Astrocyte of the cerebellum (primary cell): ENCODE data around the gene USB1.
"Not testable (repeated sequence)": the region's sequence is repeated elsewhere in the genome, so short reads cannot be mapped to it uniquely, and the experiment has no call there.

Experiments
- DNase-seq: peaks from one replicate; pipeline ENCODE4 v3.0.0-alpha.2; 2011; ENCODE audit warnings: low read depth
- H3K4me3 ChIP-seq: 2 replicates; pipeline ENCODE4 v1.5.1; 2011; ENCODE audit warnings: mild to moderate bottlenecking, low read depth, low read length, moderate library complexity
- CTCF ChIP-seq: IDR thresholded peaks from 2 replicates; pipeline ENCODE4 v1.5.1; 2012; ENCODE audit warnings: low read length, low read depth, moderate library complexity, mild to moderate bottlenecking; ENCODE audit errors: missing control alignments
- in situ Hi-C: cut with HindIII; loops from 2 replicates; pipeline ENCODE4 v1.10.0; 2017; ENCODE audit warnings: low sequenced_read_pairs

USB1 gene

GRCh38 chr16:57976331-57976796 is 24.8 kb upstream of the USB1 start:
- no peak for DNase-seq
- in situ Hi-C loops = loop anchor here (25.0 kb wide), 1 partner anchor 189 kb away; no protein-coding TSS in a partner anchor
- no peak for TF ChIP-seq CTCF
- H3K4me3 ChIP-seq = no peak overlapping the region

- H3K4me3 ChIP-seq = no peak overlapping the region
- no peak for TF ChIP-seq CTCF
- in situ Hi-C loops = loop anchor here (25.0 kb wide), 1 partner anchor 190 kb away; no protein-coding TSS in a partner anchor
- DNase-seq = no peak
Measured at GRCh38 chr16:57977418-57978069, 23.7 kb upstream of the USB1 start.

- in situ Hi-C loops = loop anchor here (25.0 kb wide), 1 partner anchor 191 kb away; no protein-coding TSS in a partner anchor
- H3K4me3 ChIP-seq, DNase-seq: not testable (repeated sequence)
Measured at GRCh38 chr16:57978070-57978465, 23.1 kb upstream of the USB1 start.

- no peak overlapping the region for H3K4me3 ChIP-seq
- no peak for DNase-seq
- in situ Hi-C loops = loop anchor here (25.0 kb wide), 1 partner anchor 192 kb away; no protein-coding TSS in a partner anchor
- no peak for TF ChIP-seq CTCF
Measured at GRCh38 chr16:57979006-57979585, 22.1 kb upstream of the USB1 start.

GRCh38 chr16:57981636-57982035 is 19.6 kb upstream of the USB1 start:
- in situ Hi-C loops = loop anchor here (10.0 to 25.0 kb wide), 2 partner anchors 194 to 407 kb away; no protein-coding TSS in a partner anchor
- no peak for DNase-seq
- no peak overlapping the region for H3K4me3 ChIP-seq
- TF ChIP-seq CTCF = no peak

GRCh38 chr16:57982385-57982784 is 18.8 kb upstream of the USB1 start:
- DNase-seq = no peak
- no peak overlapping the region for H3K4me3 ChIP-seq
- TF ChIP-seq CTCF = no peak
- in situ Hi-C loops = loop anchor here (10.0 to 25.0 kb wide), 2 partner anchors 195 to 408 kb away; no protein-coding TSS in a partner anchor
